ENCODE results near the gene PDE6C. TPM values are rescaled to one million over a fixed set of nuclear protein-coding genes. Genes with fewer than 3 reads are reported as not detected.

Gene PDE6C
- total RNA-seq, 1 experiment from 2014 or later = not detected

DNA sequence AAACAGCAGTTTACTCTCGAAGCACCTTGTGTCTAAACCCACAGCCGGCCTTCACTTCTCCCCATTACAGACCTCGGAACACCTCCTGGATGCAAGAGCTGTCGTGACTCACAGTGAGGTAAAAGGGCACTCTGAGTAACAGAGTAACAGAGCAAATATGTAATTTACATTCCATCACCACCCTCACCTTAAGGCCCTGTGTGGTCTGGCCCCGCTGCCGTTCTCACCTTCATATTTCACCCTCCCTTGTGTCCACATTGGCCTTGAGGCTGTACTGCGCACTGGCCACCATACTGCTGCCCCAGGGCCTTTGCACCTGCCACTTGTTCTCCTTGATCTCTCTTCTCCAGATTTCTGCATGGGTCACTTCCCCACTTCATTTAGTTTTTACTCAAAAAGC, 33.2 kb upstream of the PDE6C start:
- no peak overlapping the region for H3K23ac ChIP-seq (ENCODE audit: insufficient read length, low read depth, low read length)
- no peak overlapping the region for H2BK120ac ChIP-seq (ENCODE audit: low read depth, low read length, poor library complexity, severe bottlenecking)
- H2BK15ac ChIP-seq (ENCODE audit: low read depth, low read length) = no peak overlapping the region
- Mint-ChIP-seq H3K4me1 (peaks cover 0 to 3% of the 10 kb centered on the region in 2 experiments; a peak in 1 of 4 replicates), H3K27ac (no peak overlapping the region), H3K4me3 (no peak overlapping the region), H3K36me3 (ENCODE audit: insufficient read depth in 1 of 3, low read depth in 3 of 3) (no peaks in the 10 kb centered on the region), H3K9me3 (no peaks in the 10 kb centered on the region), H3K27me3 (ENCODE audit: low read depth) (peaks cover 18% of the 10 kb centered on the region)
- no peaks in the 10 kb centered on the region for H3K4me1 ChIP-seq (ENCODE audit: insufficient read depth, low read length)
- TF ChIP-seq, protein P1, sequence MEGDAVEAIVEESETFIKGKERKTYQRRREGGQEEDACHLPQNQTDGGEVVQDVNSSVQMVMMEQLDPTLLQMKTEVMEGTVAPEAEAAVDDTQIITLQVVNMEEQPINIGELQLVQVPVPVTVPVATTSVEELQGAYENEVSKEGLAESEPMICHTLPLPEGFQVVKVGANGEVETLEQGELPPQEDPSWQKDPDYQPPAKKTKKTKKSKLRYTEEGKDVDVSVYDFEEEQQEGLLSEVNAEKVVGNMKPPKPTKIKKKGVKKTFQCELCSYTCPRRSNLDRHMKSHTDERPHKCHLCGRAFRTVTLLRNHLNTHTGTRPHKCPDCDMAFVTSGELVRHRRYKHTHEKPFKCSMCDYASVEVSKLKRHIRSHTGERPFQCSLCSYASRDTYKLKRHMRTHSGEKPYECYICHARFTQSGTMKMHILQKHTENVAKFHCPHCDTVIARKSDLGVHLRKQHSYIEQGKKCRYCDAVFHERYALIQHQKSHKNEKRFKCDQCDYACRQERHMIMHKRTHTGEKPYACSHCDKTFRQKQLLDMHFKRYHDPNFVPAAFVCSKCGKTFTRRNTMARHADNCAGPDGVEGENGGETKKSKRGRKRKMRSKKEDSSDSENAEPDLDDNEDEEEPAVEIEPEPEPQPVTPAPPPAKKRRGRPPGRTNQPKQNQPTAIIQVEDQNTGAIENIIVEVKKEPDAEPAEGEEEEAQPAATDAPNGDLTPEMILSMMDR (conservative IDR thresholded peaks at IDR 0.05) = no peak
- no peaks in the 10 kb centered on the region for H3K79me1 ChIP-seq (ENCODE audit: insufficient read depth, low read depth, low read length, poor library complexity, severe bottlenecking)
- H3K27ac ChIP-seq (ENCODE audit: insufficient read length, low read depth, low read length) = no peak overlapping the region
- H4K8ac ChIP-seq (replicated peaks; ENCODE audit: insufficient read length, low read depth, low read length) = no peak overlapping the region
- H3K9ac ChIP-seq (ENCODE audit: extremely low read depth, insufficient read length, low read length) = no peak overlapping the region
- no peak overlapping the region for H3T11ph ChIP-seq (ENCODE audit: low read length)
- no peaks in the 10 kb centered on the region for H4K20me1 ChIP-seq (ENCODE audit: control insufficient read depth, insufficient read depth, insufficient read length)
- no peak overlapping the region for H2AK5ac ChIP-seq (ENCODE audit: insufficient read length, low read length)
- no peak overlapping the region for H2BK12ac ChIP-seq (ENCODE audit: insufficient read length, low read depth, low read length)
- no peak overlapping the region for H4K5ac ChIP-seq (ENCODE audit: insufficient read length, low read depth, low read length)
- H2BK5ac ChIP-seq (ENCODE audit: insufficient read length, low read length) = no peak overlapping the region
- no peak overlapping the region for H3K4ac ChIP-seq (ENCODE audit: low read depth, low read length)
- no peak overlapping the region for H2AFZ ChIP-seq (ENCODE audit: low read length)
- no peaks in the 10 kb centered on the region for H3K23me2 ChIP-seq (ENCODE audit: insufficient read length, low read depth, low read length, poor library complexity, severe bottlenecking)
- H2BK20ac ChIP-seq (ENCODE audit: low read depth, low read length, poor library complexity, severe bottlenecking) = no peak overlapping the region
- H3K79me2 ChIP-seq (ENCODE audit: insufficient read depth, low read length) = no peaks in the 10 kb centered on the region
- H3K27me3 ChIP-seq (ENCODE audit: insufficient read depth, low read length) = no peaks in the 10 kb centered on the region
- no CpG with 5 or more reads among the region's 7 CpGs for WGBS (ENCODE audit: extremely low coverage, insufficient read length, low lambda C conversion rate)
- H4K91ac ChIP-seq (ENCODE audit: insufficient read length, low read depth, low read length) = no peak overlapping the region
- DNase-seq = no peak
- H3K4me2 ChIP-seq (ENCODE audit: insufficient read depth, insufficient read length, low read length) = no peak overlapping the region
- H3K9me3 ChIP-seq (ENCODE audit: control insufficient read depth, low read depth, low read length) = no peaks in the 10 kb centered on the region
- H3K14ac ChIP-seq (ENCODE audit: insufficient read depth, low read length) = no peak overlapping the region
- H3K18ac ChIP-seq (ENCODE audit: insufficient read length, low read depth, low read length) = no peak overlapping the region
- no peak overlapping the region for H3K56ac ChIP-seq (ENCODE audit: insufficient read length, low read depth, low read length)

All from H9 (cell line).